HUDEP-2 (cell line): ENCODE measurements around the gene RTN4RL1.

Experiments
- DNase-seq, 76 experiments: peaks; one replicate each; lab custom pipeline; 2025; ENCODE audit not compliant: unreplicated experiment in 76 of 76; lab: John Stamatoyannopoulos, UW

The RTN4RL1 gene

DNA sequence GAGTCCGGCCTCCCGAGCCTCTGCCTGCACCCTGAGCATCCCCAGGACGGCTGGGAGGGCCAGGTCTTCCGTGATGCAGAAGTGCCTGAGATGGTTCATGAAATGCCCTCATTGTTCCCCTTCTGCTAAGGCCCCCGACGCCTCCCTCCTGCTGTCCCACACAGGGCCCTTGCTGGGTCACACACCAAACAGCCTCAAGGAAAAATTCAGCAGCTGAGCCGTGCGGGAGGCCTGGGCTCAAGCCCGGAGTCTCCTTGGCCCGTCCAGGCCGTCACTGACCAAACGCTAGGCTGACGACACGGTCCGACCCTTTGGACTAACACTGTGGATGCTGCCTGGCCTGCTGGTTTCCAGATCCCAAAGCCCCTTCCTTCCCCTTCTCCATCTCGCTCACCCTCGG lies 90.2 kb downstream of the RTN4RL1 start:
- DNase-seq, result no peak

DNA sequence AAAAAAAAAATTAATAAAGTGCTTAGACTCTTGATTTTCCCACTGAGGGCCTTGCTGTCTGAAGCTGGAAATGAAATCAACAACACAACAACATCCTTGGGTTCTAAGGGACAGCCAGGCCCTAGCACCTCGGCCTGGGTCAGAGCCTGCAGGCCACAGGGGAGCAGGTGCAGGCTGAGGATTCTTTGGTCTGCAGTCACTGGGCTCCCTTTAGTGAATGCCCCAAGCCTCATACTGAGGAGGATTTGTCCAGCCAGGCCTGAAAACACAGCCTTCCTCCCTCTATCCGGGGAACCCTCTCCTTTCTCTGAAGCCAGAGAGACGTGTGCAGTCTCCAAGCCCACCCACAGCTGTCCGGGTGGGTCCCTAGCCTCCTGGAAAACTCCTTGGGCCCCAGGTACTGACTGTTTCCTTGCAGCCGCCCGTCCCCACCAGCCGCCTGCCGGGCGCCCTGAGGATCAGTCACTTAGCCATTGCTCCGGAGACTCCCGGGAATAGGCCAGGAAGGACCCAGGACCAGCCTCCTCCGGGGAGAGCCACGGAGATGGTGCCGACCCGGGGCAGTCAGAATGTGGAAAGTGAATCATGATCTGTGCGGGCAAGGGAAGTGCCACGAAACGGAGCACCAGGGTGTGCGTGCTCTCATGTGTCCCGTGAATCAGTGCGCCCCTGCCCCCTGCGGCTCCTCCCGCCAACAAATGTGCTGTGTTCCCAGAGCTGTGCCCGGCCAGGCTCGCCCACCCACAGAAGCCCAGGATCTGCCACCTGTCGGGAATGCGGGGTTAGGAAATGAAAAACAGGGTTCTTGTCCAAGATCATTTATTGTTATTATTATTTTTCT lies 91.0 kb downstream of the RTN4RL1 start:
- DNase-seq, result no peak

DNA sequence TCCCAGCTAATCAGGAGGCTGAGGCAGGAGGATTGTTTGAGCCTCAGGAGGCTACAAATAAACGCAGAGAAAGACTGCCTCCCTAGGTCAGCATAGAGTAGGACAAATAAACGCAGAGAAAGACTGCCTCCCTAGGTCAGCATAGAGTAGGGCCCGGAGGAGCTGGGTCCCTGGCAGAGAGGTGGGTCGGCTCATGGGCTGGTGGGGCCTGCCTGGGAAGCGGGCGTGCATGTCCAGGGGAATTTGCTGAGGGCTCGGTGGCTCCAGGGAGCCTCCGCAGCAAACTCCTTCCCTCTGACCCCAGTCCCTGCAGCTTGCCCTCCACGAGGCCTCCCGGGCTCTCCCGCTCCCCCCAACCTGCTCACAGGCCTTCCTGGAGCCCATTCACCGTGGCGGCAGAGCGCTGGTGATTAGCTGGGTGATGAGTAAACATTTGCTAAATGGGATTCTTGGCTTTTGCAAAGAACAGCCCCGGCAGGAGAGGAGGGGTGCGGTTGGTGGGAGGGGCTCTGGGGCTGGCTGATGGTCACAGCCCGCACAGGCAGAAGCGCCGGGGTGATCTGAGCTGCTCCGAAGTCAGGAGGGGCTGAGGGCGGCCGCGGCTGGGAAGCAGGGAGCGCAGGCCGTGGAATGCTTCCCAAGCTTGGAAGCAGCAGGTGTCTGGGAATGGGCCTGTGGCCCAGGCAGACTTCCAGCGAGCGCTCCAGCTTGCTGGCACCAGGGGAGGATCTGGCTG lies 93.1 kb downstream of the RTN4RL1 start:
- no peak for DNase-seq

DNA sequence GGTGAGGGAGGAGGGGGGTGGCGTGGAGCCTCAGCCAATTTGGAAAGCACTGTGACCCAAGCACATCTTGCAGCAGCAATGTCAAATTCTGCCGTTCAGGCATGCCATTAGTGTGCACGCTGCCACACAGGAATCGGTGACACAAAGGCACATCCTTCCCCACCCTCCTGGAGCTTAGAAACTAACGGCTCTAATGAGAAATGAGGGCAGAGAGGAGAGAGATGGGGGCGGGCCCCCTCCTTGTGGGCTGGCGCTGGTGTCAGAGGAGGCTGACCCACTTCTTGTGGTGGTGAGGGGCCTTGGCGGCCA lies 94.8 kb downstream of the RTN4RL1 start:
- no peak for DNase-seq

DNA sequence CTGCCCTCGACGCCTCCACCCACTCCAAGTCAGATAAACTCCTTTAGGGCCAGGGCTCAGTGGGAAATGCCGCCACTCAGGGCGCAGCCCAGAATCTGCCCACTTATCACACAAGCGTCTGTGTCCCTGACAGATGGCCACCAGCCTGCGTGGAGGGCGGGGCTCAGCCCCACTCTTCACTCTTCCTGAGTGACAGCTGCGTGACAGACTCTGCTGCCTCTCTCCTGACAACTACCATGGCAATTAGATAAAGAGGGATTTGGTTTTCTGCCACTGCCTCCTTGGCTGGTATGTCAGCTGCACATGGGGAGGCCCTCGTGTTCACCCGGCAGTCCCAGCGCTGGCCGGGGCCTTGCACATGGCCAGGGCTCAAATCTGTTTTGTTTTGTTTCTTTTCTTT lies 96.2 kb downstream of the RTN4RL1 start:
- peak in 21 of 76 experiments; percentile 2 to 51 (median 17) for DNase-seq

DNA sequence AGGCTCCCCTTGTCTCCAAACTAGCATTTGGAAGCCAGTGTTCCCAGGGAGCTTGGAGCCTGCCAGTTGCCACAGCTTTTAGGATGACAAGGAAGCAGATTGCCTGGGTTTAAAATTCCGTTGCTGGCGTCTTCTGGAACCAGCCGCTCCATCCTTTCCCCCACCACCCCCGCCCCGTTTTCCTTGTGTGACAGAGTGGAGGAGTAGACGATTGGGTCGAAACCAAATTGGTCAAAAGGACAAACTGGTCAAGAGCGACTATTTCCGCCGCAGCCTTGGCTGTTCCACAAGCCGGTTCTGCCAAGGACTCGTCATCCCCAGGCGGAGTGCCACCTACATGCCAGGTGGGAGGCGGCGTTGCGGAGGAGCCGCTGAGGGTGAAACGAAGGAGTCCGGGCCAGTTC lies 104.2 kb downstream of the RTN4RL1 start:
- no peak for DNase-seq

DNA sequence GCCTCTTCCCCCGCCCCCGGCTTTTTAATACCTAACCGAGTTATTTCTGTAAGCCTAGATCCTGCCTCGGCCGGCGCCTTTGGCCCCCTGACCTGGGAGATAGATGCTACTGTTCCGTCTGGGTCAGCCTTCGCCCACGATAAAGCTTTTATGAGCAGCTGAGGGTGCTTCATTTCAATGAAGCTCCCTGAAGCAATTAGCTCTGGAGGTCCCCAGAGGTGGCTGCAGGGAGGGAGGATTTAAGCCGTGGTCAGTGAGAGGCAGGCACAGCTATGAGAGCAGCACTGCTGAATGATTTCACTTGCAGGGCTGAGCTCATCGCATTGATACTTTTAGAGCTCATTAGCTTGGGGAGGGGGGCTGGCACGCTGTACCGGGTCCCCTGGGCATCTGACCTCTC lies 105.9 kb downstream of the RTN4RL1 start:
- DNase-seq, result no peak

DNA sequence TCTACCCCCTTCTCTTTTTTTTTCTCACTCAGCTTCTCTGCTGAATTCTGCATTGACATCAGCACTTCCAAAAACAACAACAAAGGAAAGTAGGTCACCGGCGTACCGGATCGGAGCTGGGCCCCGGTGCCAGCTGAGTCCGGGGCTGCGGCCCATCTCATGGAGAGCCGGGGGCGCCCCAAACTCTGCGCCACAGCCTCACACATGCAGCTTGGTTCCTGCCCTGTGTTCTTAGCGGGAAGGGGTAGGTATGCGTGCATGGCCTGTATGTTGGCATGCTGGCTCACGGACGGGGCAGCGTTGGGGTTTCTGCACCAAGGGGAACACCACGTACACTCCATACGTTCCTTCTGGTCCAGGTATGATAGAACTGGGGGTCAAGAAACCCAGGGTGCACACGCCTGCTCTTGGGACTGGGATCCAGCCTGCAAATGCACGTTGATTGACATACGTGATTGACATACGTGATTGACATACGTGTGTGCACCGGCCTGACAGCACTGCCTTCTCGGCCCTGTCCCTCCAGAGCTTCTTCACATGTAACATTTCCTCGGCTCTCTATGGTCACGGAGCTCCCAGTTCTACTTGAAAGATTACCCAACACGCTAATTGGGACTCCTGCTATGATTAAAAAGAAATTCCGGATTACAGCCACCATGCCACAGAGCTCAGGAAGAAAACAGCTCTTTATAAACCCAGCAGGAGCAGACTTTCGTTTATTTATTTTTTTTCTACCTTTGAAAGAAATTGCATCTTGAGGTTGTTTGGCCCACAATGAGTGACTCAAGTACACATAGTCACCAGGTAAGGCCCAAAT lies 106.6 kb downstream of the RTN4RL1 start:
- DNase-seq, result no peak

DNA sequence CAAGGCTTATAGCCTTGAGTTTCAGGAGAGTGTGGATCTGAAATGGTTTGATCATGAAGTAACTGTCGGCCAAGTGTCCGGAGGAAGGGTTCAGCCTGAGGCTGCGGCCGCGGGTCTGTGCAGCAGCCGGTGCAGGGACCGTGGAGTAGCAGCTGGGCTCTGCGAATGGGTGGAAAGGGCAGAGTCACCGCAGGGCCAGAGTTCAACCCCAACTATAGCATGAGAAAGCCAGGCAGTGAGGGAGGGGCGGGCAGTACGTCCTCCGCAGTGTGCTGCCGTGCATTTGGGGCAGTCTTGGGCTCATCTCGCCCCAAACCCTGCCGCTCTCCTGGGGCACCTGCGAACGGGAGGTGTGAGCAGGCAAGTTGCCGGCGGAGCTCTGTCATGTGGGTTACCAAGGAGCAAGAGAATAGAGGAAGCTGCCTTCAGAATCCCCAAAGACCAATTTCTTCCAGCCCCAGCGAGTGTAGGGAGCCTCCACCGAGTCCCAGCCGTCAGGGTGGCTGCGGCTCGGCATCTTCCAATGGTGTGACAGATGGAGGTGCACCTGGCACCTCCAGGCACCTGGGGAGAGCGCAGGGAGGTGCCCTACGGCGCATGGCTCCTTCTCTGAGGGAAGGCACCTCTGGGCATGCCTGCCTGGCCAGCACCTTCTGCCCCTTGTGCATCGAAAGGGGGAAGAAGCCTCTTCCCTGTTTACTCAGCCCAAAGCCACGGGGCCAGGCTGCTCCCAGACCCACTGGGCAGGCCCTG lies 108.0 kb downstream of the RTN4RL1 start:
- DNase-seq, result no peak

DNA sequence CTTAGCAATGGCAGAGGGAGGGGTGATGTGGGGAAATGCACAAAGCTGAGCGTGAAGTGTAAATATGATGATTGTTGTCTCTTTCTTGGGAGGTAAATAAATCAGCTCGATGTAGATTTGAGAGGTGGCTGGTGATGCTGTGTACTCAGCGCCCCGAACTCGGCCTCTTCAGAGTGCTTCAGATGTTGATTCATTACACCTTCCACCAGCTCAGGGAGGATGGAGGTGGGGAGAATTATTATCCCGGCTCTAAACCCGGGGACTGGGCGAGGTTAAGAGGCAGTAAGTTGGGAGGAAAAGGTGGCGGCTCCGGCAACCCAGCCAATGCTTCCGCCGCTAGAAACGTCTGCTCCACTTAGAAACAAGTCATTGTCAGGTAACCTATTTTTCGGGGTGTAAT lies 108.8 kb downstream of the RTN4RL1 start:
- DNase-seq, result no peak

DNA sequence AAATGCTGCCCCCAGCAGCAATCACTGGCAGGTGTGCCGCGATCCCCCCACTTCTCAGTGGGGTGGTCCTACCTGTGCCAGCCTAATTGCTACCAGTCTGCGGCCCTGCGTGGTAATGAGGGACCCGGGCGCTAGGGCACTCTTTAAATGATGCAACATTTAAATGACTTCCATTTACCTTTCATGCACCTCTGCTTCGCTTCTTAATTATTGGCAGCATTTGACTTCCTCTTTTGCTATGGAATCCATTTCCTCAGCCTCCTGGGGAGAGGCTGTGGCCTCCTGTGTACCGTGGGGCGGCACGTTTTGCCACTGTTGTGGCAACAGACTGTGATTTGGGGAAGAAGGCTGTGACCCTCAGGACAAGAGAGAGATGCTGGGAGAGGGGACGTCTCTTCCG lies 109.2 kb downstream of the RTN4RL1 start:
- no peak for DNase-seq

DNA sequence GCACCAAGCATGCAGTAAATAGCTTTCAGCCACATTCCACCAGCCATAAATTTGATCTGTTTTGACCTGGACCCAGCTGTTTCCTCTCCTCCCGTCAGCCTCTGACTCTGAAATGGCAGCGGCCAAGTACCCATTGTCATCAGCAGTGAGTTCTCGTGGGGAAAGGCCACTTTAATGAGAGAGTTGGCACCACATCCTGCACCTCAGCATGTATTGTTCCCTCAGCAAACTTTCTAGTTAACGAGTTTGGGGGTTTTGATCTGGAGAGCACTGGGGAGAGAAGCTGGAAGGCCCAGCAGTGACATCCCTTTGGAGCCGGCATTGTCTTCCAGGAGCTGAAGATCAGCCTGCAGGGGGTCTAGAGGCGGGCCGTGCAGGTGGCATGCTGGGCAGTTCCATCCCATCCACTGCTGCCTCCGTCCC lies 110.5 kb downstream of the RTN4RL1 start:
- DNase-seq, result no peak

DNA sequence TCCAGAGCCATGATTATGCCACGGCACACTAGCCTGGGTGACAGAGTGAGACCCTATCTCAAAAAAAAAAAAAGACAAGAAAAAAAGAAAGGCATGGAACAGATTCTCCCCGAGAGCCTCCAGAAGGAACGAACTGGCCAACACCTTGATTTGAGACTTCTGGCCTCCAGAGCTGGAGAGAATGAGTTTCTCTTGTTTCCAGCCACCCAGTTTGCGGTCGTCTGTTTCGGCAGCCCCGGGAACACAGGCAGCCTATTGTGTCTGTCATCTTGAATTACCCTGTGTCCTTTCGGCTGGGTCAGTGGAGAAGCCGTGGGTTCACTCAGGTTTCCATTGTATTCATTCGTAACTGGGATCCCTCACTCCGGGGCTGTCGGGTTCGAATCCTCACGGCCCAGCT lies 111.4 kb downstream of the RTN4RL1 start:
- DNase-seq, result no peak

DNA sequence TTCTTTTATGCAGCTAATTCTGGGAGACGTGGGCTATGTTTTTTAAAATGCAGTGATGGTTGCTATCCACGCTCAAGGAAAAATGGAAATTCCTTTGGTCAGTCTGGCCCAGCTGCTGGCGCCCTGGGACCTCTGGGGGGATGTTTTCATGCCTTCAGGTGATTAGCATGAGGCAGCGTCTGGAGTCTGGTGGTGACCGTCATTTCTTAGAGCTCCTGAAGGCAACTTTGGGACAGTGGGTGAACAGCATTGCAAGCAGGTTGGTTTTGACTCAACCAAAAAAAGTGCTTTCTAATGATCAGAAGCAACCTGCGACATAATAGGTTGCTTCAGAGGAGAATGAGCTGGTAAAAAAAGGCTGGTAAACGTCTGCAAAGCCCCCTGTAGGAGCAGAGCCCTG lies 113.0 kb downstream of the RTN4RL1 start:
- DNase-seq, result no peak

DNA sequence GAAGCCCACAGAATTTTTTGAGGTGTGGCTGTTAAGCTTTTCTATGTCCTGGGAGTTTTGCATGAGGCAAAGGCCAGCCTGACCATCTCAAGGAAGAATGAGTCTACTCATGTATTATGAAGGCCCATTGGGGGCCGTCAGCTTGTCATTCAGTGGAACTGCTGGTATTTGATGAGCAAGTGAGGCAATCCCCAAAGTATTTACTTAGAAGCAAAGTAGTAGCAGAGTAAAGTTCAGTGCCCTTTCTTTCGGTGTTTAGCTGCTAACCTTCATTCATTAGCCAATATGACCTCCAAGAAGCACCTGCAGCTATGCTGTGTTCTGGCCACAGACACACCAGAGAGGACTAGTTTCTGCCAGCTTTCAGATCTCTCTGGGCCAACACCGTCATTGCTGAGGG lies 115.1 kb downstream of the RTN4RL1 start:
- no peak for DNase-seq

DNA sequence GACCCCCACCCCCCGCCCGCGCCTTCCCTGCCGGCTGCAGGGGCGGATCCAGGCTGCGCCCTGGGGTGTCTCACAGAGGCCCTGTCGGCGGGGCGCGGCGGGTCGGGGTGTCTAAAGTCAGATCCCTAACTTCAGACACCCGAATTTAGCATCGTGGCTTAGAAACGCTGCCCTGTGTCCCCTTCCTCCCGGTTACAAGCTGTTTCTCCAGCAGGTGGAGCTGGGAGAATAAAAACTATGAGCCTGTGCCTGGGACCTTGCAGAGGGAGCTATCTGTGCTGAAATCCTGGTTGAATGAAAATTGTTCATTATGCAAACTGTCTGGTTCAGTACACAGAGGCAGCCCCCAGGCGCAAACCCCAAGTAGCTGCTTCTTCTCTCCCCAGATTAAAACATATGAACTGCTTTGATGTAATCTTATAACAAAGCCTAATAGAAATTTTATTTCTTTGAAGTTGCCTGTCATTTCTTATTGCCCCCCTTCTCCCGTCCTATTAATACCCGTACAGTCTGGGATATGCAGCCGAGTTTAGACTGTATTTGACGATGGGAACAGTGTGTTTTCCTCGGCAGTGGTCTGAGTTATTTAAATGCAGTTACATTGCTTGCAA lies 116.3 kb downstream of the RTN4RL1 start:
- peak in 57 of 76 experiments; percentile 5 to 68 (median 30) for DNase-seq

DNA sequence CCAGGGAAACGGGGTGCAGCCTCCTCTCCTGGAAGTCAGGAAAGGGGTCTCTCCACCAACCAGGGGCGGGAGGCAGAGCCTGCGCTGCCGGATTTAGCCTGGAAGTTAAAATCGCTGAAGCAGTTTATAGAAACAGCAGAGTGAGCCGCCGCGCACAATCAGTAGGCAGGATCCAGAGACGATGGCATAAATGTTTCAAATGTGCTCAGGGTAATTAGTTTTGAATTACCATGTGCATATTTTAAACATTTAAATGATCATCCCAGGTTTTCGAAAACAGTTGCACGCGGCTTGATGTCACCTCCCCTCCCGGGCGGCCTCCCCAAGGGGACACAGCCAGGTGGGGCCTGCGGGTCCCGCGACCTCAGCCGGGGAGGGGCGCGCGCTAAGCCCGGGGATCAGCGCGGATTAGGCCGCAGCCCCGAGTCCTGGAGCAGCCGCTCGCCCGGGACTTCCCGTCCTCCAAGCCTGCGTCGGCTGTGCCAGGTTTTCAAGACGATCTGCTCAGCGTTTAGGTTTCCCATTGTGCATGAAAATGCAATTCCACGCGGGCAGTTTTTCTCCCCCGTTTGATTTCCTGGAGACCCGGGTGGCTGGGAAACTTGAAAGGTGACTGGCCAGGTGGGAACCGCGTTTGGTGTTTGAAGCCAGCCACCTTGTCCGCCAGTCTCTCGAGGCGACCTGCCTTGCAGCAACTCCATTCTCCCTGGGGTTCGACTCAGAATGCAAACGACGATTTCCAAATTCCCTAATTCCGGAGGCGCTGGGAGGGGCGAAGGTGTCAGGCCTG lies 117.0 kb downstream of the RTN4RL1 start:
- DNase-seq, result no peak

DNA sequence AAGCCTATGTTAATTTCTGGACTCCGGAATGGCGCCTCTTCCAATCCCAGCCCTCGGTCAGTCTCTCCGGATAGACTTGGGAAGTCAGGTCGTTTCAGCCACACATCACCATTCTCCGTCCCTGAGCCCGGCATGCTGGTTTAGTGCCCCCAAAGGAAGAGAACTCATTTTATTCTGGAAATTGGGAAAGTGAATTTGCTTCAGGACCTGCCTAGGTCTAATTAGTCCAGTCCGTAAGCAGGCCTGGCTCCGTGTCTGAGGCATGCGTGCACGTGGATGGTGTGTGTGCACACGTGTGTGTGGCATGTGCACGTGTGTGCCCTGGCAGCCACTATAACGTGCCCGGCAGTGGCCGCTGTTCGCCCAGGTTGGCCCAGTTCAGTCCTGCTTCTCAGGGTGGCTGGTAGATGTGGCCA lies 117.9 kb downstream of the RTN4RL1 start:
- DNase-seq, result no peak

DNA sequence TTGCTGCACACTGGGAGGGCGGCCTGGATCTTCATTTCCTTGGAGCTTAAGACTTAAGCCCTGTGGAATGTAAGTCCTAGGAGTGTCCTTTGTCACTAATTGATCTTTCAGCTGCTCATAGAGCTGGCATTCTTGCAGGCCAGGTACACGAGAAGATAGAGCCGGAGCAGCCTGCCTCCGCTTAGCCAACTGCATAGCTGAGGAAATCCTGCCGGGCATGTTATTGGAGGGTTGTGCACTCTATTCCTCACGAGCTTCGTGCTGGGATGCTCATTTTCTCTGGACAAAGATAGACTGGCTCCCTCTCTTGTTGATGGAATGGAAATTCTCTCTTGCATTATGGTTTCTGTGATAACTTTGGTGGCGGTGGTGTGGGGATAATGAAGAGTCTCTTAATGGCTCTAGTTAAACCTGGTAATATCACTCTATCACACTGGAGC lies 118.5 kb downstream of the RTN4RL1 start:
- DNase-seq, result no peak
